ENCODE results near the gene KLF2.
A peak's percentile ranks its signal among the peaks of the same experiment; 100 is the strongest.
"Not testable (repeated sequence)": the region's sequence is repeated elsewhere in the genome, so short reads cannot be mapped to it uniquely, and the experiment has no call there.

Gene KLF2

GRCh38 chr19:16338470-16339360, 14.1 kb downstream of the KLF2 start:
- DNase-seq: peak; percentile 70

- no peak for DNase-seq
Measured at GRCh38 chr19:16339361-16339725, 14.7 kb downstream of the KLF2 start.

DNA sequence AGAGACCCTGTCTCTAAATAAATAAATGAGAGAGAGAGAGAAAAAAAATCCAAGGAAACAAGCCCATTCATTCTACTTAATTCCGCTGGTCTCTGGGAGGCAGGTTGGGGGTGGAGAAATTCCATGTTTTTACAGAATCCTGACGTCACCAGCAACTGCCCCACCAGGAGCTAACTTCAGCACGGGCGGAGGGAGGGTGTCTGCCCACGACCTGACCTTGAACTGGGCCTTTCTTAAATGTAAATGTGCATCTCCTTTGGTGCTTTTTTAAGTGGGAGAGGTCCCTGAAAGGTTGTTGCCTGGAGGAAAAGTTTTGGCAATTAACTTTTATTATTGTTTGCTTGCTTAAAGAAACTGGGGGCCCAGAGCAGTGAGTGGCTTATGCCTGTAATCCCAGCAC, 15.5 kb downstream of the KLF2 start:
- no peak for DNase-seq

DNA sequence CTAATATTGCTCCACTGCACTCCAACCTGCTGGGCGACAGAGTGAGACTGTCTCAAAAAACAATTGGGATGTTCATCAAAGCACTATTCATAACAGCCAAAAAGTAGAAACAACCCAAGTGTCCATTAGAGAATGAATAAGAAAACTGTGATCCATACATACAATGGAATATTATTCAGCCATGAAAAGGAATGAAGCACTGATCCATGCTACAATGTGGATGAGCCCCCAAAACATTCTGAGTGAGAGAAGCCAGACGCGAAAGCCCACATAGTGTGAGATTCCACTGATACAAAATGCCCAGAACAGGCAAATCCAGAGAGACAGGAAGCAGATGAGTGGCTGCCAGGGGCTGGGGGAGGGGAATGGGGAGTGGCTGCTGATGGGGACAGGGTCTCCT, 16.0 kb downstream of the KLF2 start:
- DNase-seq: no peak

DNA sequence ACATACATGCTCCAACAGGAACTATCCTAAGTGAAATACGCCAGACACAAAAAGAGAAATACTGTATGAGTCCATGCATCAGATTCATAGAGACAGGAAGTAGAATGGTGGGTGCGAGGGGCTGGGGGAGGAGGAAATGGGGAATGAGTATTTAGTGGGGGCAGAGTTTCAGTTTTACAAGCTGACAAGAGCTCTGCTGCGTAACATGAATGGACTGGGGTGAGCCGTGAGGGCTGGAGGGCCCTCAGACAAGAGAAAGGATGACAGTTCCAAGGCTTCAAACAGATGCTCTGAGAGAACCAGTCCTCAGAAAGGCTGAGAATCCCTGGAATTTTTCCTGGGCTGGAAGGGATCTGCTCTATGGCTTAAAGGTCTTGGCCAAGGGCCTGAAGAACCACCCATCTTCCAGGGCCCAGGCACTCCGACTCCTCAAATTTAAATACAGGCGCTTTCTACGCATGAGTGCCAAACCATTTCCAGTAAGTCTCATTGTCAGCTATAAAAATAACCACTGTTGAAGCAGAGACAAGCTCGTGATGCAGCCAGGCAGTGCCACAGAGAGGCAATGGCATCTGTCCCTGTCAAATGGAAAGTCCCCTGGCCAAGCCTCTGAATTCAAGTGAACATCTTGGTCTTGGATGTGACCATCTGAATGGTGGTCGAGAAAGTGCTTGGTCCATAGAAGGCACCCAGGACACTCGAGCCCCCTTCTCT, 17.5 kb downstream of the KLF2 start:
- DNase-seq: peak; percentile 70

GRCh38 chr19:16343156-16343555, 18.5 kb downstream of the KLF2 start:
- no peak for DNase-seq

- no peak for DNase-seq
Measured at GRCh38 chr19:16345457-16345856, 20.8 kb downstream of the KLF2 start.

GRCh38 chr19:16347099-16347498, 22.5 kb downstream of the KLF2 start:
- not testable (repeated sequence) for DNase-seq

DNA sequence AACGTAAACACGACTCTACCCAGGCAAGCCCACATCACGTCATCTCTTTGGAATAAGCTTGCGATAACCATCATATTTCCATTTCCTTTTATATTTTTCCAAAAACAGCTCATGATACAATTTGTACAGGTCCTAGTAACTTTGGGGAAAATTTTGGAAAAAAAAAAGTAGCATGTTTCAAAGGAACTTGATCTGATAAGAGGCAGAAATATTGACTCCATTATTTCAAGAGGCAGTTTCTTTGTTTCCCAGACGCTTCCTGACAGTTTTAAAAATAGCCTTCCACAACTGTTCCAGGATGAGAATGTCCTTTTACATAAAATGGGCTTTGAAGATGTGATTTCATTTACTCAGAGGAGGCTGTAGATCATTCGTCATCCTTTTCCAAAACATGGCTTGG, 23.1 kb downstream of the KLF2 start:
- no peak for DNase-seq

GRCh38 chr19:16349551-16350152, 25.0 kb downstream of the KLF2 start:
- DNase-seq: no peak

- DNase-seq: no peak
Measured at GRCh38 chr19:16351133-16351809, 26.6 kb downstream of the KLF2 start.

- DNase-seq: no peak
Measured at GRCh38 chr19:16355293-16356043, 30.8 kb downstream of the KLF2 start.

GRCh38 chr19:16358456-16358855, 33.8 kb downstream of the KLF2 start:
- DNase-seq: no peak

GRCh38 chr19:16359074-16359473, 34.4 kb downstream of the KLF2 start:
- DNase-seq: no peak

- DNase-seq: no peak
Measured at GRCh38 chr19:16359964-16360363, 35.3 kb downstream of the KLF2 start.

DNA sequence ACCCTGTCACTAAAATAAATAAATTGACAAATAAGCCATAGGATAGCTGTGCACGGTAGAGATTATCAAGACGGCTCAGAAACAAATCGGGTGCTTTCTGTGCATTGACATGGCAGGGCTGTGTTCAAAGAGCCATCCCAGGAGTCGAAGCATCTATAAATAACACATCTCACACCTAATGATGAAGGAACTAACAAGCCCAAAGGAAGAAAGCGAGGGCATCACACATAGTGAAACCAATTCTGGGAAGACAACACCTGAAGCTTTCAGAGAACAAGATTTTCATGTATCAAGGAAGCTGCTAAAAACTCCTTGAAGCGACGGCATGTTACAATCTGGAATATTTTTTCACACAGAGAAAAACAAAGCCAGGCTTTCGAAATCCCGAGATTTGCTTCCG, 36.1 kb downstream of the KLF2 start:
- no peak for DNase-seq

DNA sequence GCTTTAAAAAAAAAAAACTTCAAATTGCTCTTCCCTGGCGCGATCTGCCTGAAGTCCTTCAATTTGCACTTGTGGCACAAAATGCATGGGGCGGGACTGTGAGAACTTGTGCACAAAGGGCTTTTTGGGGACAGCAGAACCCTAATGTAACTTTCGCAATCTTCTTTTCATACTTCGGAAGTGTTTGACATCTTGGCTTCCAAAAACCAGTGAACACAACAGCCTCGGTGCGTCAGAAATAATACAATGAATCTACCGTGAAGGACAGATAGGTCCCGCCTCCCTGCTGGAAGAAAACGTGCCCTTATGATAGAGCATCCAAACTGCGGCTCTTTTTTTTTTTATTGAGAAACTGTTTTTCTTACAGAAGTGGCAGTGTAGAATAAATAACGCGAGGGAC, 36.6 kb downstream of the KLF2 start:
- no peak for DNase-seq

DNA sequence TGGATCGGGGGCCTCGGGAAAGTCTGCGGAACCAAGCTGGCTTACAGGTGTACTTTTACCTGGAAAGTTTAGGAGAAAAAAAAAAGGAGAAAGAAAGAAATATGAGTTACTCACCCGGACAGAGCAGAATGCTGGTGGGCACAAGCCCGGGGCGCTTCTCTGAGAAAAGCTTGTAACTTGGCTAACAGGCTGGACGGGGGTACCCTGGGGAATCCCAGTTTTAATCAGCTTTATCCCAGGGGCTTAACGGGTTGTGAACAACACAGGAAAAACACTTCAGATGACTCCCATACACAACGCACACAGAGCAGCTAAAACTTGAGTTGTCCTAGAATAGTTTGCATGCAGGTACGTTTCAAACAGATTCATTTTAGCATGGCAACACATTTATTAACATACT, 37.3 kb downstream of the KLF2 start:
- no peak for DNase-seq

DNA sequence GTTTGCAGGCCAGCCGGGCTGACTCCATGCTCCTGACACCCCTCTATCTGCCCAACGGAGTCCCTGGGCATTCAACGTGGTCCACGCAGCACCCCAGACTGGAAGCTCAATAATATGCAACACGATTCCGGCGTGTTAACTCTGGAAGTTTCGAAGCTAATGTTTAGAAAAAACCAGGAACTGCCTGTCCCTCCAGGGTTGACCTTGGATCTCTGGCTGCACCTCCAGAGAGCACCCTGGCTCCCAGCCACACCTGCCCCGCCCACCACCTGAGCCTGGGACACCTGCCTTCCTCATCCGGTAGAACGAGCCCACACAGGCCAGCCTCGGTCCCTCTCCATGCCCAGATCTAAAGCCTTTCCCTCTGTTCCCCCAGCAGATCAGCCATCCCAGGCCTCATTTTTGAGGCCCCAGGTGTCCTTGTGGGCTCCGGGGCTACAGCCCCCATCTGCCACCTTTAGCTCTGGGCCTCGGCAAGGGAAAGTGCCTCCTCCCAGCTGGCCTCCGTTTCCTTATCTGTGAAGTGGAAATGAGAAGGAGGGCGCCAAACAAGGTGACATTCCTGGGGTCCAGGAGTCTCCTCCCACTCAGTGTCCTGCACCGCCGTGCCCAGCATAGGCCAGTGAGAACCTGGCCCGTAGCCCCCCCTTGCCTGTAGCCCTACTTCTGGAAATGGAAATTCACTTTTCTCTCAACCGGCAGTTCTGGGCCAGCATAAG, 38.7 kb downstream of the KLF2 start:
- DNase-seq: no peak

- DNase-seq: no peak
Measured at GRCh38 chr19:16363852-16364230, 39.2 kb downstream of the KLF2 start.

DNA sequence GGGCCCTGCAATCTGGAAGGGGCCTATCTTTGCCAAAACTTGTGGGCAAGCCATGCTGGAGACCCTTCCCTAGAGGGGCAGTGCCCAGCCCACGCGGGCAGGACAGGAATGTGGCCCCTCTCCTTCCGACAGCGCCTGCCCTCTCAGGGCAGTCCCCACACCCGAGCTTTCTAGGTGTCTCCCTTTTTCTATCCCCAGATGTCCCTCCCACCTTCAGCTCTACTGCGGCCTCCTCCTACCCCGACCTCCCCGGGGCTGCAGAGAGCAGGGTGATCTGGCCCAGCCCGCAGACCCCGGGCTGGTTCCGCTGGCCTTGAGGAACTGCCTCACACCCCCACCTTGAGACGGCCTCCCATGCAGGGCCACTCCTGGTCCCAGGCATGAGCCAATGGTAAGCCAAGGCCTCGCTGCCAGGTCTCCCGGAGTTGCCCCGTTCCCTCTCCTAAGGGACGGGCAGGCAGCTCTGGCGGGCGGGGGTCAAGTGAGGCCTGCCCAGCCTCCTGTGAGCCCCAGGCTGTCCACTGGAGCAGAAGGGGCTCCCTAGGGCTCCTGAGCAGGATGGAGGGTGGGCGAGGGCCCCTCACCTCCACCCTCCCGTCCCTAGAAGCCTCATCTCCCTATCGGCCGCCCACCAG, 39.7 kb downstream of the KLF2 start:
- DNase-seq: no peak
